GM21423 (cell line): ENCODE results near the gene NFE2L2.
"Not testable (repeated sequence)": the region's sequence is repeated elsewhere in the genome, so short reads cannot be mapped to it uniquely, and the experiment has no call there.

ENCODE experiments used
- ATAC-seq: cut with Tn5 transposase; IDR thresholded peaks from one replicate; pipeline ENCODE4 v1.9.1; 2021; ENCODE audit warnings: mild to moderate bottlenecking, moderate library complexity; ENCODE audit not compliant: unreplicated experiment

NFE2L2 gene

GRCh38 chr2:177258059-177258458 is 6.5 kb downstream of the NFE2L2 start:
- ATAC-seq: no peak

- no peak for ATAC-seq
Measured at GRCh38 chr2:177257471-177257870, 7.1 kb downstream of the NFE2L2 start.

GRCh38 chr2:177256695-177257094 is 7.8 kb downstream of the NFE2L2 start:
- no peak for ATAC-seq

GRCh38 chr2:177256026-177256425 is 8.5 kb downstream of the NFE2L2 start:
- ATAC-seq: no peak

GRCh38 chr2:177255227-177255601 is 9.3 kb downstream of the NFE2L2 start:
- ATAC-seq: no peak

- ATAC-seq: no peak
Measured at GRCh38 chr2:177254433-177255226, 9.9 kb downstream of the NFE2L2 start.

GRCh38 chr2:177253704-177254103 is 10.8 kb downstream of the NFE2L2 start:
- no peak for ATAC-seq

- ATAC-seq: no peak
Measured at GRCh38 chr2:177252808-177253531, 11.6 kb downstream of the NFE2L2 start.

- no peak for ATAC-seq
Measured at GRCh38 chr2:177251165-177251542, 13.4 kb downstream of the NFE2L2 start.

GRCh38 chr2:177250461-177250860 is 14.1 kb downstream of the NFE2L2 start:
- ATAC-seq: no peak

- no peak for ATAC-seq
Measured at GRCh38 chr2:177249038-177249437, 15.5 kb downstream of the NFE2L2 start.

GRCh38 chr2:177247693-177248262 is 16.7 kb downstream of the NFE2L2 start:
- no peak for ATAC-seq

- not testable (repeated sequence) for ATAC-seq
Measured at GRCh38 chr2:177246523-177247030, 17.9 kb downstream of the NFE2L2 start.

GRCh38 chr2:177246000-177246399 is 18.5 kb downstream of the NFE2L2 start:
- ATAC-seq: no peak

GRCh38 chr2:177245010-177245422 is 19.5 kb downstream of the NFE2L2 start:
- no peak for ATAC-seq

- no peak for ATAC-seq
Measured at GRCh38 chr2:177244244-177244771, 20.2 kb downstream of the NFE2L2 start.

- no peak for ATAC-seq
Measured at GRCh38 chr2:177243476-177243875, 21.1 kb downstream of the NFE2L2 start.

- ATAC-seq: no peak
Measured at GRCh38 chr2:177243073-177243472, 21.5 kb downstream of the NFE2L2 start.

- ATAC-seq: no peak
Measured at GRCh38 chr2:177242121-177242987, 22.2 kb downstream of the NFE2L2 start.

- ATAC-seq: no peak
Measured at GRCh38 chr2:177241711-177242120, 22.8 kb downstream of the NFE2L2 start.
